WTC11 (cell line): ENCODE measurements around the gene WDFY4.

ENCODE experiments used
- ATF6 ChIP-seq: sonication (generic); formaldehyde crosslinking; IDR thresholded peaks from 2 replicates; pipeline ENCODE4 v1.8.1; 2023; ENCODE audit warnings: mild to moderate bottlenecking, missing genetic modification reagents
- CTCF ChIP-seq: fragments of 200-600 bp; IDR thresholded peaks from 2 replicates; pipeline ENCODE4 v1.8.0; 2022; ENCODE audit warnings: antibody characterized with exemption
- FOXJ3 ChIP-seq: sonication (generic); formaldehyde crosslinking; IDR thresholded peaks from 2 replicates; pipeline ENCODE4 v1.9.0; 2021; ENCODE audit warnings: missing genetic modification reagents, mild to moderate bottlenecking, borderline replicate concordance
- FOXP1 ChIP-seq: sonication (generic); formaldehyde crosslinking; IDR thresholded peaks from 2 replicates; pipeline ENCODE4 v1.8.0; 2022; ENCODE audit warnings: missing genetic modification reagents, mild to moderate bottlenecking, moderate library complexity, borderline replicate concordance
- FOXP4 ChIP-seq: sonication (generic); formaldehyde crosslinking; IDR thresholded peaks from 2 replicates; pipeline ENCODE4 v1.8.0; 2022; ENCODE audit warnings: mild to moderate bottlenecking, missing genetic modification reagents
- JUN ChIP-seq: sonication (generic); formaldehyde crosslinking; IDR thresholded peaks from 2 replicates; pipeline ENCODE4 v1.8.0; 2023; ENCODE audit warnings: mild to moderate bottlenecking, missing genetic modification reagents
- KAT7 ChIP-seq: sonication (generic); formaldehyde crosslinking; IDR thresholded peaks from 2 replicates; pipeline ENCODE4 v1.8.1; 2023; ENCODE audit warnings: missing genetic modification reagents, mild to moderate bottlenecking, borderline replicate concordance
- TEAD1 ChIP-seq: sonication (generic); formaldehyde crosslinking; IDR thresholded peaks from 2 replicates; pipeline ENCODE4 v1.8.0; 2022; ENCODE audit warnings: mild to moderate bottlenecking, missing genetic modification reagents
- ZBTB21 ChIP-seq: sonication (generic); formaldehyde crosslinking; IDR thresholded peaks from 2 replicates; pipeline ENCODE4 v1.8.1; 2023; ENCODE audit warnings: mild to moderate bottlenecking, missing genetic modification reagents, borderline replicate concordance
- ZMAT4 ChIP-seq: fragments of 250-450 bp; sonication (Bioruptor Pico); IDR thresholded peaks from 2 replicates; pipeline ENCODE4 v1.9.0; 2021; ENCODE audit warnings: mild to moderate bottlenecking
- ZNF232 ChIP-seq: sonication (generic); formaldehyde crosslinking; IDR thresholded peaks from 2 replicates; pipeline ENCODE4 v1.8.0; 2022; ENCODE audit warnings: mild to moderate bottlenecking, missing genetic modification reagents

- no peak for TF ChIP-seq ATF6 (CRISPR knock-in tag)
- no peak for TF ChIP-seq ZNF232 (CRISPR knock-in tag)
- no peak for TF ChIP-seq CTCF
- TF ChIP-seq TEAD1 (CRISPR knock-in tag), result no peak
- TF ChIP-seq JUN (CRISPR knock-in tag), result no peak
- TF ChIP-seq FOXP4 (CRISPR knock-in tag), result no peak
- TF ChIP-seq FOXJ3 (CRISPR knock-in tag), result no peak
- no peak for TF ChIP-seq ZBTB21 (CRISPR knock-in tag)
- TF ChIP-seq ZMAT4, result no peak
- TF ChIP-seq KAT7 (CRISPR knock-in tag), result no peak
- no peak for TF ChIP-seq FOXP1
Measured at GRCh38 chr10:48769706-48770435, 85.2 kb downstream of the WDFY4 start.
